Inferior parietal cortex (tissue), 1 donor: Measurements from ENCODE around the gene CHAT.
"Not testable (repeated sequence)": the region's sequence is repeated elsewhere in the genome, so short reads cannot be mapped to it uniquely, and the experiment has no call there.

ENCODE experiments used
- DNase-seq: peaks from one replicate; pipeline ENCODE4 v3.0.0-alpha.2; 2016; ENCODE audit errors: extremely low spot score

CHAT gene

DNA sequence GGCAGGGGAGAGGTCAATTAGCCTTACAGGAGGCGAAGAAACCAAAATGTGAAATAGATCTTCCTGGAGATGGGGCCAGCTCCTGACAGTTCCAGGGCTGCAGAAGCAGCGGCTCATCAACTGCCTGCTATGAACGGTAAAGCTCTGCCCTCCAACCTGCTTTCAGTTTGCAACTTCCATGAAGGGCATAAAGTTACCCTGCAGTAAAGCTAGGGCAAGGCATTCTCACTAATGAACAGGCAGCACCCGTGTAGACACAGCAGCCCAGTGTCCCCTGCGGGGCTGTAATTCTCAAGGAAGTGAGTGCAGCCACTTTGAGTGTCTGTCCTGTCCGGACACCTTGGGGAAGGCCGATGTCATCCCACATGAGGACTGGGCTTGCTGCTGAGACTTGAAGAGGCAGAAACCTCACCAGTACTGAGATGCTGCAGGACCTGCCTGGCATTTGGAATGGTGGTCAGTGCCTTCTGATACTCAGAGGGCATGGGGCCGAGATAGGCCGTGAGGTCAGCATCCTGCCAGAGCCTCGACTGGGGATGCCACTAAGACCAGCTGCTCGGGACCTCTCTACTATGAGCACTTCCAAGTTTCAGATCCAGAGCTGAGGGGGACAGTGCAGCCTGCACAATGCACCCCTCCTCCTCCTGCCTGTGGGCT, 39.6 kb downstream of the CHAT start:
- DNase-seq = no peak

DNA sequence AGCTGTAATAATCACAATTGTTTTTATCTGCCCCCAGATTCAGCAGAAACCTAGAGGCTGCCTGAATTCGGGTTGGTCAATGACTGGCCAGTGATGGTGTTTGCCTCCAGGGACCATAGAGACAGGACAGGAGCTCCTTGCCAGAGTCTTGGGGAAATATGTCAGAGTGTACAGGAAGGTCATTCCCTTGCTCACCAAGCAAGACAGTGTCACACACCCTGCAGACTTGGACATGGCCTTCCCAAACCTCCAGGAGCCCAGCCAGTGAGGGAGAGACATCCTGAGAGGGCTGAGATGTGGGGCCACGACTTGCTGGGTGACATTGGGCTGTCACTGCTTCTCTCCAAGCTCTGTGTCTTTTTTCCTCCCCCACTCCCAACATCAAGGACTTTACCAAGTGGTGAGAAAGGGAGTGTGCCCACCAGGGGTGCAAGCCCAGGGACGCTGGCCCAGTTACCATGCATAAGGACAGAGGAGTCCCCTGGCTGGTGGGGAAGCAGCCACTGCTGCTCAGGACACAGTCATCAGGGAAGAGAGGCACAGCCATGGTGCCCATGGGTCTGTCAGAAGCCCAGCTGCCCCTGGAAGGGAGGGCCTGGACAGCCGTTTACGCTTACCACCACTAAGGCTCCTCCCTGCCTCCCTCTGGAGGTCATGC, 40.3 kb downstream of the CHAT start:
- no peak for DNase-seq

- no peak for DNase-seq
Measured at GRCh38 chr10:49655099-49655498, 41.3 kb downstream of the CHAT start.

DNA sequence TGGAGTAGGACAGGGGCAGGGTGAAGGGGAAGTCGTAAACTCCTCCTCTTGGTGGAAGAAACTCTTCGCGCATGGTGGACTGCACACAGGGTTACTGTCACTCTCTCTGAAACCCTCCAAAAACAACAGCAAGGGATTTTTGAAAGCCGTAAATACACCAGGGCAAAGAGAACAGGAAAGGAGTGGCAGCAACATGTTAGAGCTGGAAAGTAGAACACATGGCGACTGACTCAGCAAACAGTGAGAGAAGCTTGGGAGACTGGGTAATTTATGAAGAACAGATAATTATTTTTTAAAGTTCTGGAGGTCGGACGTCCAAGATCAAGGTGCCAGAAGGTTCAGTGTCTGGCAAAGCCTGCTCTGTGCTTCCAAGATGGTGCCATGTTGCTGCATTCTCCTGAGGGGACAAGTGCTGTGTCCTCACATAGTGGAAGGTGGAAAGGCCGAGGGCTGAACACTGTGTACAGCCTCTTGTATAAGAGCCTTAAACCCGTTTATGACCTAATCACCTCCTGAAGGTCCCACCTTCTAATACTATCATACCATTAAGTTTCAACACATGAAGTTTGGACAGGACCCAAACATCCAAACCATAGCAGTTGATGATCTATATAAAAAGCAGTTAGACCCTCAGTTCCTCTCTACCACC, 43.1 kb downstream of the CHAT start:
- no peak for DNase-seq

DNA sequence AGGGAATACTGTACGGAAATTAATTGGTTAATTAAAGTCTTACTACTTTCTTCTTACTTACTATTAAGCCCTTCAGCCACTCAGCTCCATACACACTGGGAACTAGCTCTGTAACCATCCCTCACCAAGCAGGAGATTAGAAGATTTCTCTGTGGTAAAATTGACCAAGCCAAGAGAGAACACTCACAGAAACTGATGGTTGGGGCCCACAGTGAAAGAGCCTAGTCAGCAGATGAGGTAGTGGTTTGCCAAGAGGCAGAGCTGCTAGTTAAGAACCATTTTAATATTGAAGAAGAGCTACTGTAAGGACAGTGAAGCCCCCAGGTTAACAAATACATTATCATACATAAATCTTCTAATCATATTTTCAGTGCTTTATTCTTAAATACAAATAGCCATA, 43.8 kb downstream of the CHAT start:
- DNase-seq = no peak

DNA sequence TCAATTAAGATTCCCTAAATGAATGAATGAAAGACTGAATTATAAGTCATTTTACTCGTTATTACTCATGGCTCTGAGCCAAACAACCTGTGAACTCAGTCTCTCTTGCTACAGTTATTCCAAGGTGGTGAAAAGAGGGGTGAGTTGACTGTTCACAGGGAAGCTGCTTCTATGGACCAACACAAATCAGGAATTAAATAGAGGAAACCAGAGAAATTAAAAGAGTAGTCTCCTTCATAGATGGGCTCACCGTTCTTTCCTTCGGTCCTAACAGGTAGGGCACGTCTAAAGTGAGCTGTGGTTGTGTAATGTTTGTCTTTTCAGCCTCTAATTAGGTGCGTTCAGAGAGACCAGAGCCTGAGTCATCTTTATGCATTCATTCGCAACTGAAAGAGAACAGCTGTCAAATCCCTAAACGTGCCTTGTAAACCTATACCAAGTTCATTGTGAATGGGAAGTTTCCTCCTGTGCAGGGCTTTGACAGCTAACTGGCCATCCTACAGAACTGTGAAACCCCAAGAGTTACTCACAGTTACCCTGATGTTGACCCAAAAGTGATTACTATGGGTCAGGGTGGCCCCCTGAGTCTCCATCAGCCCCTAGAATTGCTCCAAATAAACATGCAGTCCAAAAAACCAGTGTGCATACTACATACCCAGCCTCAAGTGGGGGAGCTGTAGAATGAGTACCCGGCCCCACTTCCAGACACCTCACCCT, 47.5 kb downstream of the CHAT start:
- no peak for DNase-seq

GRCh38 chr10:49662169-49662830, 48.5 kb downstream of the CHAT start:
- no peak for DNase-seq

- DNase-seq = no peak
Measured at GRCh38 chr10:49663596-49663995, 49.8 kb downstream of the CHAT start.

- no peak for DNase-seq
Measured at GRCh38 chr10:49664006-49664841, 50.4 kb downstream of the CHAT start.

DNA sequence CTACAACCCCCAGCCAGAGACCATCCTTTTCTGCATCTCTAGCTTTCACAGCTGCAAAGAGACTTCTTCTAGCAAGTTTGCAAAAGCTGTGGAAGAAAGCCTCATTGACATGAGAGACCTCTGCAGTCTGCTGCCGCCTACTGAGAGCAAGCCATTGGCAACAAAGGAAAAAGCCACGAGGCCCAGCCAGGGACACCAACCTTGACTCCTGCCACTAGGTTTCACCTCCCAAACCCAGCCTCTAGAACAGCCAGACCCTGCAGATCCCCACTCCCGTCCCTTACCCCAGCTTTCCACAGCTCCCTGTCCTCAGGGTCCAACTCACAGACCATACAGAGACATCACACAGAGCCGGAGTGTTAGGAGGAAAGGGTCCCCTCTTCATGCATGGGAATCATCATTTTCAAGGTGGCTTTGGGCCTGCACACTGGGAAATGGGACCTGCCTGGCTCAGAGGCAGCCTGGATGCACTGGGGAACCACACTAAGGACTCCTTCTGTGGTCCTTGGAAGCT, 51.1 kb downstream of the CHAT start:
- no peak for DNase-seq

GRCh38 chr10:49666054-49666615, 52.3 kb downstream of the CHAT start:
- DNase-seq = no peak

GRCh38 chr10:49666685-49667084, 52.8 kb downstream of the CHAT start:
- no peak for DNase-seq

DNA sequence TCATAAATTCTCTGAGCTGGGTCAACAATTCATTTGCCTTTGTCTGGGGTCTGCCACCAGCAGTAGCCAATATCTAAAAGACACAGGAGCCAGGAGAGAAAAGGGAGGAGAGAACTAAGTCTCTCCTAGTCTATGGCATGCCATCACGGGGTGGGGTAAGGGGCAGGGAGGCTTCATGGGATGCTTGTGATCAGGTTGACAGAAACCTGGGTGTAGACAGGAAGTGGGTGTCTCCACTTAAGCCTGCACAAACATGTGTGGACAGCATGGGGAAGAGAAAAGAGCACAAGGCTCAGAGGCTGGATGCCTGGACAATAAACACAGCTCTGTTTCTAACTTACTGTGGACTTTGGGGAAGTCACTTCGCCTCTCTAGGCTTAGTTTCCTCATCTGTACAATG, 54.2 kb downstream of the CHAT start:
- no peak for DNase-seq

DNA sequence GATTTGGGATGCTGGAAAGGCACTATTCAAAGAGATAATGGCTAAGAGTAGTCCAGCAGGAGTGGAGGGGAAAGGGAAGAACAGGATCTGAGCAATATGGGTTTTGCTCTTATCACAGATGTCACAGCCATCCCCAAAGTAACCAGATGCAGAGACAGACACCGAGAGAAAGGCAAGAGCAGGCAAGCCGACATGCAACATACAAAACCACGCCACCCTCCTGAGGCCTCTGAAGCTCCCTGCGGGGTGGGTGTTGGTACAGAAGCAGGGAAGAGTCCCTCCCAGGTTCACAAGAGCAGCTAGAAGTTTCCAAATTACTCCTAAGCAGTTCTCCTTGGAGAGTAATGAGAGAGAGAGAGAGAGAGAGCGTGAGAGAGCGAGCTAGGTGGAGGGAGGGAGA, 54.8 kb downstream of the CHAT start:
- no peak for DNase-seq

GRCh38 chr10:49678827-49679479, 65.1 kb downstream of the CHAT start:
- DNase-seq = peak; percentile 2

- peak; percentile 51 for DNase-seq
Measured at GRCh38 chr10:49679480-49679893, 65.7 kb downstream of the CHAT start, which contains the start of gene C10orf53. TSS of gene C10orf53 (plus strand) at chr10:49679651. CDS start at chr10:49679698, 47 bp downstream.

DNA sequence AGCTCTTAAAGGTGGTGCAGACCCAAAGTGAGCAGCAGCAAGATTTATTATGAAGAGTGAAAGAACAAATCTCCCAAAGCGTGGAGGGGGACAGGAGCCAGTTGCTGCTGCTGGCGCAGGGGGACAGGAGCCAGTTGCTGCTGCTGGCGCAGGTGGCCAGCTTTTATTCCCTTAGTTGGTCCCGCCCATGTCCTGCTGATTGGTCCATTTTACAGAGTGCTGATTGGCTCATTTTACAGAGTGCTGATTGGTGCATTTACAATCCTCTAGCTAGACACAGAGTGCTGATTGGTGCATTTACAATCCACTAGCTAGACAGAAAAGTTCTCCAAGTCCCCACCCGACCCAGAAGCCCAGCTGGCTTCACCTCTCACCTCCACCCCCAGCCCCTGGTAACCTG, 68.6 kb downstream of the CHAT start:
- DNase-seq = not testable (repeated sequence)

DNA sequence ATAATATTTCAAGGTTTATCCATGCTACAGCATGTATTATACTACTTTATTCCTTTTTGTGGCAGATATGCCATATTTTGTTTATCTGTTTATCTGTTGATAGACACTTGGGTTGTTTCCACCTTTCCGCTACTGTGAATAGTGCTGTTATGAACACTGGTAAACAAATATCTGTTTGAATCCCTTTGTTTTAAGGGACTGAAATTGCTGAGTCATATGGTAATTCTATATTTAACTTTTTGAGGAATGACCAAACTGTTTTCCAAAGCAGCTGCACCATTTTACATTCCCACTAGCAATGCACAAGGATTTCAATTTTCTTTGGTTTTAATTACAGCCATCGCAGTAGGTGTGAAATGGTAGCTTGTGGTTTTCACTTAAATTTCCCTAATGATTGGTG, 69.0 kb downstream of the CHAT start:
- no peak for DNase-seq

DNA sequence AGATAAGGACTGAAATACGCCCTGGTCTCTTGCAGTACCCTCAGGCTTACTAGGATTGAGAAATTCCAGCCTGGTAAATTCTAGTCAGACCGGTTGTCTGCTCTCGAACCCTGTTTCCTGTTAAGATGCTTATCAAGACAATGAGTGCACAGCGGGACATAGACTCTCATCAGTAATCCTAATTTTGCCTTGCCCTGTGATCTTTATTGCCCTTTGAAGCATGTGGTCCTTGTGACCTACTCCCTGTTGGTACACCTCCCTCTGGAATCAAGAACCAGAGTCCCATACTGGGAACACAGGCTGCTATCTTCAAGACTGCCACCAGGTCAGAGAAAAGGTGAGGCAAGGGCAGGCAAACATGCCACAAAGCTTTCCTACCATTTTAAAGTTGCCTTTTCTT, 72.8 kb downstream of the CHAT start:
- no peak for DNase-seq
